ENCODE measurements around the gene EXOC1. TPM values are rescaled to one million over a fixed set of nuclear protein-coding genes. Genes with fewer than 3 reads are reported as not detected.

EXOC1 gene
- total and polyA plus RNA-seq, 9 of the 15 experiments (the other 6 are each of a cell fraction or from before 2014, with no cell fraction given): 16.0 to 45.5 (median 26.2) TPM

GRCh38 chr4:55853484-55854046, at the start of gene EXOC1 (continued):
- TF ChIP-seq GMEB1 (CRISPR knock-in tag; IDR thresholded peaks at IDR 0.05) (peak; percentile 44), BACH1 (tag; IDR thresholded peaks at IDR 0.05) (no peak), ZC3H4 (CRISPR knock-in tag; IDR thresholded peaks at IDR 0.05; ENCODE audit: borderline replicate concordance) (no peak), FOXJ3 (CRISPR knock-in tag; IDR thresholded peaks at IDR 0.05) (no peak), HSF4 (CRISPR knock-in tag; IDR thresholded peaks at IDR 0.05; ENCODE audit: borderline replicate concordance) (no peak), SIX5 (IDR thresholded peaks at IDR 0.05; ENCODE audit: borderline replicate concordance in 1 of 2, insufficient read depth in 1 of 2, low read depth in 1 of 2, low read length in 2 of 2) (no peak), PTRF (tag; IDR thresholded peaks at IDR 0.05) (no peak), TCF7 (IDR thresholded peaks at IDR 0.05; ENCODE audit: borderline replicate concordance) (peak; percentile 56; the same call in 1 of the 2 replicates), CREB3 (tag; conservative IDR thresholded peaks at IDR 0.05; ENCODE audit: low read depth) (no peak), USF2 (CRISPR knock-in tag; IDR thresholded peaks at IDR 0.05) (peak; percentile 98), TAF1 (IDR thresholded peaks at IDR 0.05; ENCODE audit: control insufficient read depth, extremely low read depth, insufficient read depth, low read length, severe bottlenecking) (peak; percentile 70), BRD9 (IDR thresholded peaks at IDR 0.05; ENCODE audit: low read depth, partially characterized antibody) (no peak), TEAD4 (IDR thresholded peaks at IDR 0.05; ENCODE audit: low read length) (no peak), TEAD4 (CRISPR knock-in tag; IDR thresholded peaks at IDR 0.05; ENCODE audit: borderline replicate concordance) (no peak), RBFOX2 (IDR thresholded peaks at IDR 0.05; ENCODE audit: low read depth, low read length) (peak; percentile 91), ZNF695 (CRISPR knock-in tag; IDR thresholded peaks at IDR 0.05) (no peak), ZNF175 (CRISPR knock-in tag; IDR thresholded peaks at IDR 0.05; ENCODE audit: low read depth) (no peak), PURB (CRISPR knock-in tag; IDR thresholded peaks at IDR 0.05; ENCODE audit: low read depth) (no peak), KLF1 (tag; IDR thresholded peaks at IDR 0.05) (peak; percentile 80), PKNOX1 (IDR thresholded peaks at IDR 0.05) (peak; percentile 80), PYGO2 (tag; IDR thresholded peaks at IDR 0.05) (no peak), EP300 (IDR thresholded peaks at IDR 0.05; ENCODE audit: low read length) (no peak), NFE2 (IDR thresholded peaks at IDR 0.05; ENCODE audit: low read depth) (no peak), SLC30A9 (CRISPR knock-in tag; IDR thresholded peaks at IDR 0.05) (no peak), EHMT2 (IDR thresholded peaks at IDR 0.05) (peak; percentile 50; the same call in 1 of the 2 replicates), XRCC5 (IDR thresholded peaks at IDR 0.05; ENCODE audit: low read depth, low read length) (no peak)

Measured in K562 (cell line).